Activated B cell treated with CpG ODN at 0.5 μM for 24 hours (primary cell): ENCODE data around the gene TGM2. TPM values are rescaled to one million over a fixed set of nuclear protein-coding genes. Genes with fewer than 3 reads are reported as not detected.

Source experiments
- ATAC-seq: fragments of 200-7000 bp; cut with Tn5 transposase; one replicate; pipeline ENCODE4 v1.10.0; 2021; ENCODE audit warnings: low read depth, mild to moderate bottlenecking, moderate library complexity
- CTCF ChIA-PET: fragments of 350-600 bp; sonication (Branson Sonifier 250); formaldehyde crosslinking; loops from one replicate; lab custom pipeline; 2021; ENCODE audit warnings: antibody characterized with exemption; lab: Charles Lee
- POLR2A ChIA-PET: fragments of 350-600 bp; sonication (Branson Sonifier 250); formaldehyde crosslinking; loops from one replicate; lab custom pipeline; 2021; ENCODE audit warnings: antibody characterized with exemption; lab: Charles Lee
- DNase-seq: peaks from one replicate; pipeline ENCODE4 v3.0.0; 2022
- H3K27ac Mint-ChIP-seq: one replicate; pipeline ENCODE4 v1.8.0; 2020; ENCODE audit warnings: mixed read lengths
- H3K27me3 Mint-ChIP-seq: one replicate; pipeline ENCODE4 v1.8.0; 2021; ENCODE audit warnings: mixed read lengths
- H3K36me3 Mint-ChIP-seq: one replicate; pipeline ENCODE4 v1.8.0; 2021; ENCODE audit warnings: low read depth, mixed read lengths
- H3K4me1 Mint-ChIP-seq: one replicate; pipeline ENCODE4 v1.8.0; 2021; ENCODE audit warnings: mixed read lengths
- H3K4me3 Mint-ChIP-seq: one replicate; pipeline ENCODE4 v1.8.0; 2020; ENCODE audit warnings: mild to moderate bottlenecking, mixed read lengths
- H3K9me3 Mint-ChIP-seq: one replicate; pipeline ENCODE4 v1.8.0; 2020; ENCODE audit warnings: mixed read lengths
- CTCF ChIP-seq: fragments of 200-600 bp; IDR thresholded peaks from one replicate; pipeline ENCODE4 v1.8.0; 2022; ENCODE audit warnings: antibody characterized with exemption, mild to moderate bottlenecking
- intact Hi-C: fragments of 100-400 bp; cut with micrococcal nuclease; formaldehyde crosslinking; loops from one replicate; pipeline ENCODE4 v1.15.1; 2024
- total RNA-seq: library from RNA; stranded (reverse); gene quantifications from 2 replicates; pipeline ENCODE4 v1.2.3, GENCODE V29; 2022

Gene TGM2
- total RNA-seq, 1 donor from 2014 or later, result 22.9 TPM

GRCh38 chr20:38129893-38130609 lies 35.0 kb downstream of the TGM2 start:
- ChIA-PET CTCF (no interaction called here), POLR2A (no interaction called here)
- no peak for ATAC-seq
- Mint-ChIP-seq H3K27me3 (no peaks in the 10 kb centered on the region), H3K27ac (no peak overlapping the region), H3K9me3 (no peaks in the 10 kb centered on the region), H3K4me1 (no peaks in the 10 kb centered on the region), H3K36me3 (no peaks in the 10 kb centered on the region), H3K4me3 (no peak overlapping the region)
- intact Hi-C loops, result no loop called here
- no peak for TF ChIP-seq CTCF
- DNase-seq, result no peak

- H3K4me3 Mint-ChIP-seq, result no peak overlapping the region
- H3K27me3 Mint-ChIP-seq, result no peaks in the 10 kb centered on the region
- H3K27ac Mint-ChIP-seq, result no peak overlapping the region
- no peaks in the 10 kb centered on the region for H3K4me1 Mint-ChIP-seq
- no peak for DNase-seq
- intact Hi-C loops, result no loop called here
- ChIA-PET CTCF (no interaction called here), POLR2A (no interaction called here)
- H3K9me3 Mint-ChIP-seq, result no peaks in the 10 kb centered on the region
- no peak for TF ChIP-seq CTCF
- no peak for ATAC-seq
- H3K36me3 Mint-ChIP-seq, result no peaks in the 10 kb centered on the region
Measured at GRCh38 chr20:38129248-38129865, 35.7 kb downstream of the TGM2 start.

GRCh38 chr20:38128691-38129090 lies 36.4 kb downstream of the TGM2 start:
- H3K27me3 Mint-ChIP-seq, result no peaks in the 10 kb centered on the region
- no peaks in the 10 kb centered on the region for H3K9me3 Mint-ChIP-seq
- POLR2A ChIA-PET, result no interaction called here
- H3K27ac Mint-ChIP-seq, result no peak overlapping the region
- ATAC-seq, result no peak
- intact Hi-C loops, result no loop called here
- no peak for TF ChIP-seq CTCF
- no peaks in the 10 kb centered on the region for H3K36me3 Mint-ChIP-seq
- H3K4me3 Mint-ChIP-seq, result no peak overlapping the region
- H3K4me1 Mint-ChIP-seq, result no peaks in the 10 kb centered on the region
- DNase-seq, result no peak
- CTCF ChIA-PET, result interaction anchor here (1.2 to 2.3 kb wide), 2 partner anchors 71 to 93 kb away, joined by 4 to 7 read pairs; no protein-coding TSS in a partner anchor

- H3K4me1 Mint-ChIP-seq, result no peaks in the 10 kb centered on the region
- intact Hi-C loops, result no loop called here
- H3K27ac Mint-ChIP-seq, result no peak overlapping the region
- no peak for TF ChIP-seq CTCF
- DNase-seq (no peak), ATAC-seq (no peak)
- H3K4me3 Mint-ChIP-seq, result no peak overlapping the region
- POLR2A ChIA-PET, result no interaction called here
- H3K27me3 Mint-ChIP-seq, result no peaks in the 10 kb centered on the region
- CTCF ChIA-PET, result interaction anchor here (1.2 to 2.3 kb wide), 2 partner anchors 70 to 93 kb away, joined by 4 to 7 read pairs; no protein-coding TSS in a partner anchor
- H3K9me3 Mint-ChIP-seq, result no peaks in the 10 kb centered on the region
- no peaks in the 10 kb centered on the region for H3K36me3 Mint-ChIP-seq
Measured at GRCh38 chr20:38127920-38128528, 37.0 kb downstream of the TGM2 start.
